Ovary (tissue), 3 donors: Measurements from ENCODE around the gene FAM13B.
"Not testable (repeated sequence)": the region's sequence is repeated elsewhere in the genome, so short reads cannot be mapped to it uniquely, and the experiment has no call there.

Experiments
- EP300 ChIP-seq: sonication (generic); formaldehyde crosslinking; IDR thresholded peaks from one replicate; pipeline ENCODE4 v1.6.1; 2017; ENCODE audit warnings: antibody characterized with exemption
- POLR2A ChIP-seq: fragments of 450-650 bp; IDR thresholded peaks from one replicate; pipeline ENCODE4 v1.6.1; 2017; ENCODE audit warnings: antibody characterized with exemption, mild to moderate bottlenecking, moderate library complexity
- TF ChIP-seq, protein P1 (sequence below), 3 donors: fragments of 450-650 bp in 2 of 3; fragments of 200-600 bp in 1 of 3; IDR thresholded peaks; one replicate each; pipeline versions ENCODE4 v1.5.1 to v1.8.0; 2016 to 2022; ENCODE audit warnings: antibody characterized with exemption in 3 of 3, mild to moderate bottlenecking in 1 of 3
- donor health status: DM: no; HTN: no; CAD: no.

DNA sequence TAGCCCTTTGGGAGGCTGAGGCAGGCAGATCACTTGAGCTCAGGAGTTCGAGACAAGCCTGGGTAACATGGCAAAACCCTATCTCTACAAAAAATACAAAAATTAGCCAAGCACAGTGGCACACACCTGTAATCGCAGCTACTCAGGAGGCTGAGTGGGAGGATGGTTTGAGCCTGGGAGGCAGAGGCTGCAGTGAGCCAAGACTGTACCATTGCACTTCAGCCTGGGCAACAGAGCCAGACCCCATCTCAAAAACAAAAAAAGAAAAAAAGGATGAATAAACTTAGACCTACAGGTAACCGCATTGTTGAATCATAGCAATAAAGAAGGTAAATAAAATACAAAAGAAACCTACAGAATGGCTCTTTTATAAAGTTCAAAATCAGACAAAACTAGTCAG lies 12.4 kb upstream of the FAM13B start:
- not testable (repeated sequence) for TF ChIP-seq EP300, POLR2A
- TF ChIP-seq, protein P1, sequence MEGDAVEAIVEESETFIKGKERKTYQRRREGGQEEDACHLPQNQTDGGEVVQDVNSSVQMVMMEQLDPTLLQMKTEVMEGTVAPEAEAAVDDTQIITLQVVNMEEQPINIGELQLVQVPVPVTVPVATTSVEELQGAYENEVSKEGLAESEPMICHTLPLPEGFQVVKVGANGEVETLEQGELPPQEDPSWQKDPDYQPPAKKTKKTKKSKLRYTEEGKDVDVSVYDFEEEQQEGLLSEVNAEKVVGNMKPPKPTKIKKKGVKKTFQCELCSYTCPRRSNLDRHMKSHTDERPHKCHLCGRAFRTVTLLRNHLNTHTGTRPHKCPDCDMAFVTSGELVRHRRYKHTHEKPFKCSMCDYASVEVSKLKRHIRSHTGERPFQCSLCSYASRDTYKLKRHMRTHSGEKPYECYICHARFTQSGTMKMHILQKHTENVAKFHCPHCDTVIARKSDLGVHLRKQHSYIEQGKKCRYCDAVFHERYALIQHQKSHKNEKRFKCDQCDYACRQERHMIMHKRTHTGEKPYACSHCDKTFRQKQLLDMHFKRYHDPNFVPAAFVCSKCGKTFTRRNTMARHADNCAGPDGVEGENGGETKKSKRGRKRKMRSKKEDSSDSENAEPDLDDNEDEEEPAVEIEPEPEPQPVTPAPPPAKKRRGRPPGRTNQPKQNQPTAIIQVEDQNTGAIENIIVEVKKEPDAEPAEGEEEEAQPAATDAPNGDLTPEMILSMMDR (IDR thresholded peaks at IDR 0.05) = not testable (repeated sequence)
